ENCODE data around the gene DIDO1.

GRCh38 chr20:62880935-62881661, 45.2 kb downstream of the DIDO1 start:
- TF ChIP-seq CTCF (conservative IDR thresholded peaks at IDR 0.05; ENCODE audit: low read length) (no peak), EZH2phosphoT487 (IDR thresholded peaks at IDR 0.05; ENCODE audit: borderline replicate concordance, low read depth, low read length) (no peak)
